ENCODE results near the gene LCN1.

- TF ChIP-seq CTCF (IDR thresholded peaks at IDR 0.05) (no peak), EZH2 (IDR thresholded peaks at IDR 0.05) (no peak)
Observed at GRCh38 chr9:135502168-135502872, 18.9 kb upstream of the LCN1 start.

Measured in neural progenitor cell (in vitro differentiated cells).